K562 (cell line): ENCODE measurements around the gene RHOB. TPM values are rescaled to one million over a fixed set of nuclear protein-coding genes. Genes with fewer than 3 reads are reported as not detected.

ENCODE experiments used
- BCL6 ChIP-seq: fragments of 250-450 bp; sonication (Bioruptor Pico); IDR thresholded peaks from 2 replicates; pipeline ENCODE4 v1.4.0; 2020
- CEBPB ChIP-seq: fragments of 450-650 bp; IDR thresholded peaks from 2 replicates; pipeline ENCODE4 v1.6.1; 2016; ENCODE audit warnings: missing genetic modification characterization, missing compliant biosample characterization
- CHD1 ChIP-seq: fragments of 200-600 bp; sonication (generic); IDR thresholded peaks from one replicate; pipeline ENCODE4 v1.6.1; 2012; ENCODE audit warnings: mild to moderate bottlenecking, moderate library complexity, low read length, inconsistent platforms
- DIDO1 ChIP-seq: fragments of 450-650 bp; IDR thresholded peaks from 2 replicates; pipeline ENCODE4 v1.6.1; 2016; ENCODE audit warnings: low read depth, missing biosample characterization, missing genetic modification characterization
- HES1 ChIP-seq: fragments of 450-650 bp; IDR thresholded peaks from 2 replicates; pipeline ENCODE4 v1.6.1; 2016; ENCODE audit warnings: low read depth, mild to moderate bottlenecking, moderate library complexity
- JUN ChIP-seq, 2 experiments: sonication (generic) in 1 of 2; formaldehyde crosslinking in 1 of 2; IDR thresholded peaks; 2 replicates each; pipeline versions ENCODE4 v1.6.1 to v1.8.0; 2012 to 2022; ENCODE audit warnings: borderline replicate concordance in 2 of 2, mild to moderate bottlenecking in 2 of 2, improper control_type of control experiment in 1 of 2, low read depth in 1 of 2, low read length in 1 of 2, missing genetic modification reagents in 1 of 2
- JUND ChIP-seq, 2 experiments: IDR thresholded peaks; 2 replicates in 1 of 2; 3 replicates in 1 of 2; pipeline ENCODE4 v1.6.1; 2011; ENCODE audit warnings: borderline replicate concordance in 2 of 2, low read depth in 2 of 2, low read length in 2 of 2, improper control_type of control experiment in 1 of 2, missing biosample characterization in 1 of 2, missing genetic modification characterization in 1 of 2, missing genetic modification reagents in 1 of 2
- MLLT1 ChIP-seq, 2 experiments: fragments of 450-650 bp; IDR thresholded peaks; 2 replicates each; pipeline ENCODE4 v1.6.1; 2016
- PATZ1 ChIP-seq: fragments of 250-450 bp; sonication (Bioruptor Pico); IDR thresholded peaks from 2 replicates; pipeline ENCODE4 v1.5.0; 2020; ENCODE audit warnings: mild to moderate bottlenecking, borderline replicate concordance
- PHF20 ChIP-seq: fragments of 450-650 bp; IDR thresholded peaks from 2 replicates; pipeline ENCODE4 v1.6.1; 2018; ENCODE audit not compliant: partially characterized antibody
- RBM39 ChIP-seq: fragments of 200-400 bp; formaldehyde crosslinking; optimal IDR thresholded peaks from 2 replicates; pipeline ENCODE3; 2018; ENCODE audit warnings: low read depth, low read length
- RCOR1 ChIP-seq, 2 experiments: IDR thresholded peaks; 2 replicates each; pipeline ENCODE4 v1.6.1; 2012; ENCODE audit warnings: low read depth in 2 of 2, low read length in 2 of 2, borderline replicate concordance in 1 of 2, improper control_type of control experiment in 1 of 2
- SAFB2 ChIP-seq: fragments of 200-400 bp; formaldehyde crosslinking; IDR thresholded peaks from 2 replicates; pipeline ENCODE4 v1.6.1; 2018; ENCODE audit warnings: borderline replicate concordance, low read length, low read depth, moderate library complexity; ENCODE audit not compliant: severe bottlenecking
- SIX5 ChIP-seq, 2 experiments: IDR thresholded peaks; 2 replicates each; pipeline ENCODE4 v1.6.1; 2011; ENCODE audit warnings: low read length in 2 of 2, borderline replicate concordance in 1 of 2, low read depth in 1 of 2, mild to moderate bottlenecking in 1 of 2, moderate library complexity in 1 of 2; ENCODE audit not compliant: insufficient read depth in 1 of 2
- SRSF9 ChIP-seq: fragments of 200-400 bp; formaldehyde crosslinking; IDR thresholded peaks from 2 replicates; pipeline ENCODE4 v1.6.1; 2017; ENCODE audit warnings: low read depth, low read length, borderline replicate concordance
- USF1 ChIP-seq: sonication (generic); formaldehyde crosslinking; IDR thresholded peaks from 2 replicates; pipeline ENCODE4 v1.9.0; 2022; ENCODE audit warnings: mild to moderate bottlenecking, missing genetic modification reagents
- ZBTB17 ChIP-seq: fragments of 450-650 bp; formaldehyde crosslinking; IDR thresholded peaks from 2 replicates; pipeline ENCODE4 v1.4.0; 2020; ENCODE audit warnings: mild to moderate bottlenecking
- ZBTB33 ChIP-seq: sonication (generic); formaldehyde crosslinking; IDR thresholded peaks from 2 replicates; pipeline ENCODE4 v1.8.1; 2023; ENCODE audit warnings: mild to moderate bottlenecking, missing genetic modification reagents
- ZNF146 ChIP-seq: IDR thresholded peaks from one replicate; pipeline ENCODE4 v1.6.1; 2018; ENCODE audit warnings: missing compliant biosample characterization; ENCODE audit not compliant: unreplicated experiment
- ZNF24 ChIP-seq: fragments of 450-650 bp; IDR thresholded peaks from 2 replicates; pipeline ENCODE4 v1.6.1; 2016
- ZNF507 ChIP-seq: conservative IDR thresholded peaks from 2 replicates; pipeline ENCODE4 v1.6.1; 2017; ENCODE audit warnings: missing genetic modification characterization, missing compliant biosample characterization
- polyA plus RNA-seq, 8 experiments: library from polyadenylated mRNA; depleted of rRNA in 4 of 8; stranded (reverse) in 5 of 8; unstranded in 3 of 8; fragments of >200 nt; fragmentation: Nextera tagmentation in 2 of 8; fragmentation: Illumina TruSeq in 1 of 8; extraction: Ambion mirVana in 2 of 8; extraction: Trizol in 1 of 8; gene quantifications; 2 replicates each; pipeline versions ENCODE4 v1.2.1 to v1.2.3, GENCODE V29; 2011 to 2014; ENCODE audit warnings: inconsistent platforms in 1 of 8, missing spikeins in 1 of 8
- total RNA-seq, 7 experiments: library from RNA; depleted of rRNA in 6 of 7; stranded (reverse); fragments of >200 nt in 6 of 7; fragmentation: Illumina TruSeq in 2 of 7; extraction: Trizol in 2 of 7; gene quantifications; 2 replicates each; pipeline versions ENCODE4 v1.2.1 to v1.2.3, GENCODE V29; 2011 to 2021; ENCODE audit warnings: low replicate concordance in 1 of 7

RHOB gene
- total and polyA plus RNA-seq, 9 of the 15 experiments (the other 6 are each of a cell fraction or from before 2014, with no cell fraction given): 0.07 to 4.8 (median 1.1) TPM

- TF ChIP-seq ZBTB33: no peak
- no peak for TF ChIP-seq PHF20
- TF ChIP-seq CEBPB: no peak
- no peak for TF ChIP-seq MLLT1 (IDR thresholded peaks at IDR 0.05)
- no peak for TF ChIP-seq SRSF9
- no peak for TF ChIP-seq ZNF24
- no peak for TF ChIP-seq RBM39
- TF ChIP-seq PATZ1 (CRISPR knock-in tag): no peak
- no peak for TF ChIP-seq USF1 (CRISPR knock-in tag)
- no peak for TF ChIP-seq HES1
- TF ChIP-seq ZBTB17 (CRISPR knock-in tag): no peak
- no peak for TF ChIP-seq ZNF507
- TF ChIP-seq JUN (IDR thresholded peaks at IDR 0.05; ENCODE audit: borderline replicate concordance, low read depth, low read length): no peak
- TF ChIP-seq JUN (CRISPR knock-in tag; IDR thresholded peaks at IDR 0.05; ENCODE audit: borderline replicate concordance): no peak
- TF ChIP-seq SIX5 (IDR thresholded peaks at IDR 0.05; ENCODE audit: borderline replicate concordance in 1 of 2, insufficient read depth in 1 of 2, low read depth in 1 of 2, low read length in 2 of 2): no peak
- TF ChIP-seq ZNF146: peak; percentile 55
- peak; percentile 27; the same call in 1 of the 2 replicates for TF ChIP-seq JUND (IDR thresholded peaks at IDR 0.05; ENCODE audit: borderline replicate concordance, low read depth, low read length)
- no peak; the same call in 2 of the 3 replicates for TF ChIP-seq JUND (tag; IDR thresholded peaks at IDR 0.05; ENCODE audit: borderline replicate concordance, low read depth, low read length)
- no peak; a peak in 1 of 4 replicates for TF ChIP-seq RCOR1 (IDR thresholded peaks at IDR 0.05; ENCODE audit: borderline replicate concordance in 1 of 2, low read depth in 2 of 2, low read length in 2 of 2)
- TF ChIP-seq BCL6 (CRISPR knock-in tag): no peak
- TF ChIP-seq CHD1: no peak
- TF ChIP-seq DIDO1 (tag): no peak
- no peak for TF ChIP-seq SAFB2
These were observed 35.4 kb upstream of the RHOB start (continued) for GRCh38 chr2:20411361-20411894.
